H1 (cell line): ENCODE results near the gene RNF208. TPM values are rescaled to one million over a fixed set of nuclear protein-coding genes. Genes with fewer than 3 reads are reported as not detected.

Source experiments
- CTCF ChIA-PET: fragments of 300-600 bp; sonication (Branson Sonifier 250); formaldehyde crosslinking; loops from one replicate; lab custom pipeline; 2021; ENCODE audit not compliant: partially characterized antibody; lab: Charles Lee
- POLR2A ChIA-PET: fragments of 300-600 bp; sonication (Branson Sonifier 250); formaldehyde crosslinking; loops from one replicate; lab custom pipeline; 2021; ENCODE audit warnings: inconsistent platforms; ENCODE audit not compliant: partially characterized antibody; lab: Charles Lee
- DNase-seq, 2 experiments: peaks; one replicate each; pipeline versions ENCODE4 v3.0.0 to v3.0.0-alpha.2; 2010 to 2022; ENCODE audit warnings: low spot score in 2 of 2, low read depth in 1 of 2, mixed read lengths in 1 of 2
- FAIRE-seq: peaks from 2 replicates; lab custom pipeline; 2011; peaks lifted over from hg19 to GRCh38; lab: Jason Lieb, UNC
- H2AFZ ChIP-seq: 2 replicates; pipeline ENCODE4 v1.8.1; 2012; ENCODE audit warnings: low read length, inconsistent platforms
- H2AK5ac ChIP-seq: 2 replicates; pipeline ENCODE4 v1.6.1; 2013; ENCODE audit warnings: low read depth, low read length
- H2BK120ac ChIP-seq: replicated peaks from 2 replicates; pipeline ENCODE3; 2013; ENCODE audit warnings: low read depth, low read length, inconsistent platforms
- H2BK12ac ChIP-seq: 2 replicates; pipeline ENCODE4 v1.6.1; 2013; ENCODE audit warnings: low read depth, low read length
- H2BK15ac ChIP-seq: 2 replicates; pipeline ENCODE4 v1.6.1; 2013; ENCODE audit warnings: low read length
- H2BK20ac ChIP-seq: 2 replicates; pipeline ENCODE4 v1.6.1; 2013; ENCODE audit warnings: low read length
- H2BK5ac ChIP-seq: 2 replicates; pipeline ENCODE4 v1.6.1; 2013; ENCODE audit warnings: low read depth, low read length
- H3K14ac ChIP-seq: 2 replicates; pipeline ENCODE4 v1.6.1; 2013; ENCODE audit warnings: inconsistent platforms; ENCODE audit not compliant: insufficient read length
- H3K18ac ChIP-seq: 2 replicates; pipeline ENCODE4 v1.6.1; 2013; ENCODE audit warnings: low read length; ENCODE audit errors: extremely low read depth
- H3K23ac ChIP-seq: 2 replicates; pipeline ENCODE4 v1.6.1; 2013; ENCODE audit warnings: inconsistent platforms; ENCODE audit not compliant: insufficient read length
- H3K23me2 ChIP-seq: 2 replicates; pipeline ENCODE4 v1.6.1; 2013; ENCODE audit warnings: low read depth, low read length
- H3K27ac ChIP-seq: 2 replicates; pipeline ENCODE4 v1.6.1; 2011; ENCODE audit warnings: low read depth, low read length, inconsistent platforms
- H3K27me3 ChIP-seq, 4 experiments: replicated peaks in 1 of 4; 1 replicate in 1 of 4; 2 replicates in 3 of 4; pipeline versions ENCODE4 v1.6.1 to v1.8.1; 2011 to 2013; ENCODE audit warnings: low read length in 3 of 4, mild to moderate bottlenecking in 3 of 4, inconsistent platforms in 2 of 4, mixed read lengths in 2 of 4, moderate library complexity in 1 of 4; ENCODE audit not compliant: control insufficient read depth in 3 of 4, insufficient read depth in 3 of 4; ENCODE audit errors: extremely low read depth in 1 of 4
- H3K36me3 ChIP-seq, 4 experiments: 2 replicates each; pipeline versions ENCODE4 v1.6.1 to v1.8.1; 2011 to 2013; ENCODE audit warnings: mild to moderate bottlenecking in 4 of 4, low read length in 3 of 4, moderate library complexity in 2 of 4, control low read depth in 1 of 4, inconsistent platforms in 1 of 4; ENCODE audit not compliant: insufficient read depth in 4 of 4, control insufficient read depth in 2 of 4
- H3K4ac ChIP-seq: replicated peaks from 2 replicates; pipeline ENCODE3; 2013; ENCODE audit warnings: low read length, low read depth, mixed read lengths, inconsistent platforms; ENCODE audit not compliant: insufficient read length
- H3K4me1 ChIP-seq, 4 experiments: replicated peaks in 1 of 4; 1 replicate in 1 of 4; 2 replicates in 3 of 4; pipeline versions ENCODE4 v1.6.1 to v1.8.1; 2011 to 2013; ENCODE audit warnings: low read length in 3 of 4, inconsistent platforms in 2 of 4, mixed read lengths in 1 of 4; ENCODE audit not compliant: insufficient read depth in 4 of 4, control insufficient read depth in 3 of 4
- H3K4me2 ChIP-seq, 2 experiments: 2 replicates each; pipeline versions ENCODE4 v1.6.1 to v1.8.1; 2011 to 2013; ENCODE audit warnings: low read depth in 2 of 2, low read length in 2 of 2, control low read depth in 1 of 2, inconsistent platforms in 1 of 2, mild to moderate bottlenecking in 1 of 2; ENCODE audit not compliant: insufficient read depth in 1 of 2
- H3K4me3 ChIP-seq, 4 experiments: fragments of 200-600, 300-600 bp in 1 of 4; sonication (generic), shearing (Covaris generic), sonication (Bioruptor Twin) in 1 of 4; 2 replicates each; pipeline versions ENCODE4 v1.5.1 to v1.8.1; 2011 to 2016; ENCODE audit warnings: low read length in 4 of 4, low read depth in 3 of 4, control low read depth in 2 of 4, inconsistent platforms in 2 of 4, mild to moderate bottlenecking in 2 of 4, mixed read lengths in 1 of 4, moderate library complexity in 1 of 4; ENCODE audit not compliant: insufficient read depth in 2 of 4; ENCODE audit errors: extremely low read depth in 1 of 4
- H3K56ac ChIP-seq: replicated peaks from 2 replicates; pipeline ENCODE3; 2013; ENCODE audit warnings: low read depth, mild to moderate bottlenecking, mixed read lengths, low read length, inconsistent platforms; ENCODE audit not compliant: insufficient read length
- H3K79me1 ChIP-seq: 2 replicates; pipeline ENCODE4 v1.6.1; 2013; ENCODE audit warnings: low read depth, low read length, control low read depth
- H3K79me2 ChIP-seq, 2 experiments: 2 replicates each; pipeline versions ENCODE4 v1.6.1 to v1.8.1; 2012 to 2013; ENCODE audit warnings: low read length in 2 of 2, mild to moderate bottlenecking in 2 of 2, inconsistent platforms in 1 of 2; ENCODE audit not compliant: insufficient read depth in 2 of 2, control insufficient read depth in 1 of 2
- H3K9ac ChIP-seq, 4 experiments: replicated peaks in 1 of 4; 1 replicate in 1 of 4; 2 replicates in 3 of 4; pipeline versions ENCODE4 v1.6.1 to v1.8.1; 2011 to 2013; ENCODE audit warnings: low read depth in 3 of 4, low read length in 3 of 4, control low read depth in 2 of 4, mild to moderate bottlenecking in 2 of 4, moderate library complexity in 2 of 4, inconsistent platforms in 1 of 4; ENCODE audit errors: extremely low read depth in 1 of 4
- H3K9me3 ChIP-seq, 2 experiments: 2 replicates each; pipeline versions ENCODE4 v1.6.1 to v1.8.1; 2012 to 2013; ENCODE audit warnings: mild to moderate bottlenecking in 2 of 2, moderate library complexity in 2 of 2, control low read depth in 1 of 2, inconsistent platforms in 1 of 2, low read depth in 1 of 2, low read length in 1 of 2, mixed read lengths in 1 of 2; ENCODE audit not compliant: insufficient read depth in 2 of 2
- H4K20me1 ChIP-seq, 2 experiments: replicated peaks in 1 of 2; 2 replicates each; pipeline versions ENCODE3 to v1.8.1; 2011 to 2013; ENCODE audit warnings: inconsistent platforms in 2 of 2, low read length in 2 of 2, mild to moderate bottlenecking in 1 of 2; ENCODE audit not compliant: insufficient read depth in 2 of 2, control insufficient read depth in 1 of 2
- H4K5ac ChIP-seq: 2 replicates; pipeline ENCODE4 v1.6.1; 2013; ENCODE audit warnings: low read length, low read depth, mixed read lengths, inconsistent platforms; ENCODE audit not compliant: insufficient read length
- H4K8ac ChIP-seq: 2 replicates; pipeline ENCODE4 v1.8.0; 2013; ENCODE audit warnings: mild to moderate bottlenecking, moderate library complexity, low read length, inconsistent platforms; ENCODE audit not compliant: insufficient read depth; ENCODE audit errors: extremely low read depth
- H4K91ac ChIP-seq: replicated peaks from 2 replicates; pipeline ENCODE3; 2013; ENCODE audit warnings: low read length, mixed read lengths, inconsistent platforms; ENCODE audit not compliant: insufficient read length
- JUN ChIP-seq: IDR thresholded peaks from 2 replicates; pipeline ENCODE4 v1.6.1; 2011; ENCODE audit warnings: low read depth, mild to moderate bottlenecking, improper control_type of control experiment, low read length
- TAF7 ChIP-seq: optimal IDR thresholded peaks from 2 replicates; pipeline ENCODE3; 2011; ENCODE audit warnings: low read depth, mild to moderate bottlenecking, inconsistent platforms, low read length, moderate library complexity, borderline replicate concordance
- WGBS, 2 experiments: shearing (Covaris generic) in 1 of 2; methylation state at CpG; one replicate each; pipeline versions ENCODE4 v1.1.6 to v1.1.7; 2013 to 2015; ENCODE audit warnings: low lambda C conversion rate in 2 of 2, mixed read lengths in 2 of 2, inconsistent platforms in 1 of 2, low coverage in 1 of 2, missing lambda C conversion rate in 1 of 2; ENCODE audit not compliant: insufficient replicate concordance in 2 of 2, insufficient coverage in 1 of 2, insufficient read length in 1 of 2; ENCODE audit errors: extremely low coverage in 1 of 2, missing lambda C conversion rate in 1 of 2; 5-methylcytosine and 5-hydroxymethylcytosine counted together
- polyA plus RNA-seq, 7 experiments: library from polyadenylated mRNA; depleted of rRNA in 3 of 7; stranded (reverse) in 5 of 7; unstranded in 2 of 7; fragments of >200 nt in 5 of 7; fragments of 200-250 nt in 2 of 7; gene quantifications; 1 replicate in 5 of 7; 2 replicates in 1 of 7; 4 replicates in 1 of 7; pipeline versions ENCODE4 v1.2.1 to v1.2.3, GENCODE V29; 2011 to 2013; ENCODE audit warnings: missing spikeins in 2 of 7, mixed read lengths in 2 of 7
- total RNA-seq: library from RNA; stranded (reverse); fragmentation: NEBNext Ultra II Directional; extraction: Animal tissue kit (Norgen Biotek cat#: 25700); gene quantifications from 2 replicates; pipeline ENCODE4 v1.2.1, GENCODE V29; 2021

RNF208 gene
- total and polyA plus RNA-seq, 2 of the 8 experiments (the other 6 are each of a cell fraction or from before 2014, with no cell fraction given), result 2.7 to 7.7 TPM

DNA sequence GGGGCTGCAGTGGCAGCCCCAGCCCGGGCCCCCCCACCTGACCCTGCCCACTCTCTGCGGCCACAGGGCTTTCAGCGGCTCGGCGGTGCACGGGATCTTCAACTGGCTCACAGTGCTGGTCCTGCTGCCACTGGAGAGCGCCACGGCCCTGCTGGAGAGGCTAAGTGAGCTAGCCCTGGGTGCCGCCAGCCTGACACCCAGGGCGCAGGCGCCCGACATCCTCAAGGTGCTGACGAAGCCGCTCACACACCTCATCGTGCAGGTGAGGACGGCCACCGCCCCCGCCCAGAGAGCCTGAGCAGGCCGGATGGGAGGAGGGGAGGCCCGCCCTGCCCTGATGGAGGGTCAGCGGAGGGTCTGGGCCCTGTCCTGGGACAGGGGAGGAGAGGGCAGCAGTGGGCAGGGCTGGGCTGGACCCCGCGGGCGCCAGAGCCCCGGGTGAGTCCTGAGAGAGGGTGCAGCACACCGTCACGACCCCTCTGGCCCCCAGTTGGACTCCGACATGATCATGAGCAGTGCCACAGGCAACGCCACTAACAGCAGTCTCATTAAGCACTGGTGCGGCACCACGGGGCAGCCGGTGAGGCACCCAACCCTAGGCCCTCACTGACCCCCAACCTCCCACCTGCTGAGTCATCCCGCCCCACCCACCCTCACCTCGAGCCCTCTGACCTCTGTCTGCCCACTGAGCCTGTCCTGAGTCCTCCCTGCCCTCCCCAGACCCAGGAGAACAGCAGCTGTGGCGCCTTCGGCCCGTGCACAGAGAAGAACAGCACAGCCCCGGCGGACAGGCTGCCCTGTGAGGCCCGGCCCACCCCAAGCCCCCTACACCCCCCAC is 11.3 kb upstream of the RNF208 start:
- H4K8ac ChIP-seq, result peak overlapping the region; percentile 51; the same call in 1 of the 2 replicates
- H3K4ac ChIP-seq, result no peak overlapping the region
- no peak overlapping the region for H2BK15ac ChIP-seq
- FAIRE-seq (no peak), DNase-seq (no peak)
- no peaks in the 10 kb centered on the region for H3K36me3 ChIP-seq
- no peak for TF ChIP-seq JUN
- TF ChIP-seq TAF7, result no peak
- H3K14ac ChIP-seq, result no peak overlapping the region
- H4K5ac ChIP-seq, result no peak overlapping the region
- H3K23ac ChIP-seq, result no peak overlapping the region
- H2BK12ac ChIP-seq, result no peak overlapping the region
- no peak overlapping the region for H3K27ac ChIP-seq
- 84% methylated on average over 15 of the region's 40 CpGs; no CpG with 5 or more reads in 1 of the 2 experiments for WGBS, 2 experiments
- H4K91ac ChIP-seq, result no peak overlapping the region
- no peak overlapping the region for H3K9ac ChIP-seq
- peaks cover 0 to 17% (median 8%) of the 10 kb centered on the region in 4 experiments; a peak in 6 of 7 replicates for H3K4me1 ChIP-seq
- no peaks in the 10 kb centered on the region; a peak in 1 of 7 replicates for H3K27me3 ChIP-seq
- H3K4me2 ChIP-seq, result no peak overlapping the region
- no peak overlapping the region for H2BK5ac ChIP-seq
- ChIA-PET POLR2A (interaction anchor here (0.6 to 69.9 kb wide), 3 partner anchors 2 to 534 kb away, joined by 3 to 1462 read pairs (median 1462); partner anchors contain the start of genes CYSRT1, NDOR1, NELFB and RNF208), CTCF (interaction anchor here (0.6 to 20.2 kb wide), 8 partner anchors 11 to 204 kb away, joined by 3 to 204 read pairs (median 4); partner anchors contain the start of genes ANAPC2, NDOR1, SSNA1 and TMEM203)
- H3K4me3 ChIP-seq, result no peak overlapping the region
- H3K23me2 ChIP-seq, result no peaks in the 10 kb centered on the region
- no peaks in the 10 kb centered on the region for H3K79me2 ChIP-seq
- no peak overlapping the region for H2AFZ ChIP-seq
- H3K18ac ChIP-seq, result no peak overlapping the region
- peaks cover under 1 to 6% of the 10 kb centered on the region in 2 experiments for H4K20me1 ChIP-seq
- no peak overlapping the region for H2BK20ac ChIP-seq
- H3K9me3 ChIP-seq, result no peaks in the 10 kb centered on the region
- H2AK5ac ChIP-seq, result no peak overlapping the region
- H2BK120ac ChIP-seq, result no peak overlapping the region
- no peaks in the 10 kb centered on the region for H3K79me1 ChIP-seq
- no peak overlapping the region for H3K56ac ChIP-seq
